ENCODE results near the gene NBPF1. TPM values are rescaled to one million over a fixed set of nuclear protein-coding genes. Genes with fewer than 3 reads are reported as not detected.
"Not testable (repeated sequence)": the region's sequence is repeated elsewhere in the genome, so short reads cannot be mapped to it uniquely, and the experiment has no call there.

NBPF1 gene
- total RNA-seq, 1 donor from 2014 or later = 100 TPM

DNA sequence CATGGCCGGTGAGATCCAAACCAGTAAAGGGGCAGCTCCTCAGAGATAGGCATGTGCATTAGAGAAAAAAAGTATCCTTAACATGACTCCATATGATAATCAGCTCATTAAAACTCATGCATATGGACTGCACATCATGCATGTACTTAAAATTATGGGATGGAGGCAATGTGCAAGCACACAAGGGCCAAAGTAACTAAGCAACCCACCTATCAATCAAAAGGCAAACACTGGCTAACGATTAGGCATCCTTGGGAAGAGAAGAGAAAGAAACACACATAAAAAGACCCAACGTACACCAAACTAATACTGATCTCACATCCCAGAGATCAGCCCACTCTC is 94.5 kb downstream of the NBPF1 start:
- Mint-ChIP-seq H3K27ac (peak overlapping the region; percentile 66), H3K27me3 (peaks cover 40% of the 10 kb centered on the region), H3K4me1 (ENCODE audit: low read depth) (peaks cover 12% of the 10 kb centered on the region)
- not testable (repeated sequence) for H3K9me3 Mint-ChIP-seq (ENCODE audit: low read depth); DNase-seq (ENCODE audit: low spot score, unreplicated experiment); H3K36me3 Mint-ChIP-seq (ENCODE audit: insufficient read depth); H3K4me3 Mint-ChIP-seq (ENCODE audit: low read depth)

DNA sequence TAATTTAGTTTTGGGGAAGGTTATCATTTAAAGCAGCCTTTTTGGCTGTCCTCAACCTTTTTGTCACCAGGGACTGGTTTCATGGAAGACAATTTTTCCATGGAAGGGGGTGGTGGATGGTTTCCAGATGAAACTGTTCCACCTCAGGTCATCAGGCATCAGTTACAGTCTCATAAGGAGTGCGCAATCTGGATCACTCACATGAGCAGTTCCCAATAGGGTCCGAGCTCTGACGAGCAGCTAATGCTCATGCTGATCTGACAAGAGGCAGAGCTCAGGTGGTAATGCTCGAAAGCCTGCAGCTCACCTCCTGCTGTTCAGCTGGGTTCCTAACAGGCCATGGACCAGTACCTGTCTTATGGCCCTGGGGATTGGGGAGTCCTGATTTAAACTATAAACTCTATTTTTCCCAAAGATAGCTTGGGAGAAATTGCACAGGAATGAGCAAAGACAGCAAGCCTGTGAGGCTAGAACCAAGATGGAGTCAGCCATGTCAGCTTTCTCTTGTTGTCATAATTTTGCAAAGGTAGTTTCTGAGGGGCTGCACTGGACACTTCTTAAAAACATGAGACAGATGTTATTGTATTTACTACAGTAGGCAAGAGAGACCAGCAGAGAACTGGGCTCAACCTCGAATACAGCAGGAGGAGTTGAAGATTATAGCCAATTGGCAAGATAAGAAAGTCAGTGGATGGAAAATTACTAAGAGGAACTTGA is 96.5 kb downstream of the NBPF1 start:
- Mint-ChIP-seq H3K4me1 (ENCODE audit: low read depth) (peaks cover 12% of the 10 kb centered on the region), H3K27me3 (peaks cover 26% of the 10 kb centered on the region)
- H3K36me3 Mint-ChIP-seq (ENCODE audit: insufficient read depth); H3K9me3 Mint-ChIP-seq (ENCODE audit: low read depth); DNase-seq (ENCODE audit: low spot score, unreplicated experiment); H3K27ac Mint-ChIP-seq; H3K4me3 Mint-ChIP-seq (ENCODE audit: low read depth): not testable (repeated sequence)

DNA sequence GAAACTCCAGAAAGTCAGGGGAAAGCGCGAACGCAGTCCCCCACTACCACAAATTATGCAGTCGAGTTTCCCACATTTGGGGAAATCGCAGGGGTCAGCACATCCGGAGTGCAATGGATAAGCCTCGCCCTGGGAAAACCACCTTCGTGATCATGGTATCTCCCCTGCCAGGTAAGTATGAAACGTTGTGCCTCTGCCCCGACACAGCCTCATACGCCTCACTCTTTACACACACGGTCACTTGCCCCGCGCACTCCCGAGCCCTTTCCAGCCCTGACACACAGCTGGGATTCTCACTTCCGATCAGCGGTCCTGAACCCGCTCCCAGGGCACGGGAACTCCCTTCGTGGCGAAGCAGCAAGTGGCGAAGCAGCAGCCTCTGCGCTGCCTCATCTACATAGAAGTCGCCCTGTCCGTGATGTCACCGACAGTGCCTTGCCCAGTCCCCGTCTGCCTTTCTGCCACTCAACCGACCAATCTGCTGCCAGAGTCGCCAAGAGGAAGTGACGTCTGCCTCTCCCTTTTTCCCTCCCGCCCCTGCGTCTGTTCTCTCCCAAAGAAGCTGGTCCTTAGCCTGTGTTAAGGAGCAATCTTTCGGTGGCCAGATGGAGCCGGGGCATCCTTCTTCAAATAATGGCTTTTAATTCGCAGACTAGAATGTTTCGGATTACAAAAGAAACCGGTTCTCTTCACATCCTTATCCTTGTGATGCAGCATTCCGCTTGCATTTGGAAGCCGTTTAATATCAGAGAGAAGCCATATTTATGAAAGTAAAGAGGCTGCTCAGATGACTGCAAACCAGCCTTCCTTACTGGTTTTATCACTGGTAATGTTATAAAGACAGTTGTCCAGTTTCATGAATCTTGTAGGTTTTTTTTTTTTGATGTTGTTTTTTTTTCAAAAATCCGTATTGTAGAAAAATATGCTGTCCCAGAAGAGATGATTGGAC is 99.0 kb downstream of the NBPF1 start, which contains the start of gene RNU1-1:
Gene RNU1-1 (minus strand): TSS at position 179 of the 949 bp plus-strand sequence.
- H3K27ac Mint-ChIP-seq; H3K9me3 Mint-ChIP-seq (ENCODE audit: low read depth); H3K4me1 Mint-ChIP-seq (ENCODE audit: low read depth); H3K4me3 Mint-ChIP-seq (ENCODE audit: low read depth); H3K36me3 Mint-ChIP-seq (ENCODE audit: insufficient read depth); H3K27me3 Mint-ChIP-seq: not testable (repeated sequence)
- peak; percentile 63 for DNase-seq (ENCODE audit: low spot score, unreplicated experiment)

DNA sequence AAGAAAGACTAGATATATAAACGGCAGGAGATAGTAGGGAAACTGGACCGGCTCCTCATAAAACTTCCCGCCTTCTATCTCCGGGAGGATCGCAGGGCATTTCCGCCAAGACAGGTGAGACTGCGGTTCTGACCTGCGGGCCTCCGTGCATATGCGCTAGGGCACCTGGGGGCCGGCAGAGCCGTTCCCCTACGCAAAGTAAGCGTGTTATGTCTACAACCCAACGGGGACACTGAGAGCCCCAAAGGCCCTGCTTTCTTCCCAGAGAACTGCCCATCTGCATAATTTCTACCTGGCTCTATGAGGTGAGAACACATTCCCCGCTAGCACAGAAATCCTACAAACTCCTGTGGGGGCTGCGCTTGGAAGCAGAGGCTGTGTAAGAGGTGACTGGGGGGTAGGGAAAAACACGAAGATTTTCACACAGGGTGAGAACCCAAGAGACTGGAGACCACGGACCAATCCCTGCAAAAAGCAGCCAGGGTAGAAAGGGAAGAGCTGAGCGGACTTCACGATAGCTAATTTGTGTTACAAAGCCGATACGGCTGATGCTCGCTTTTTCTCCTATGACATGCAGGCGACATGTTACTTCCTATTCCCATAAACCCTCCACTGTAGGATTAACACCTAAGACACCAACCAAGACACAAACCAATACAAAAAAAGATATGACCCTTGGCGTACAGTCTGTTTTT is 99.8 kb downstream of the NBPF1 start:
- DNase-seq (ENCODE audit: low spot score, unreplicated experiment) = peak; percentile 38

DNA sequence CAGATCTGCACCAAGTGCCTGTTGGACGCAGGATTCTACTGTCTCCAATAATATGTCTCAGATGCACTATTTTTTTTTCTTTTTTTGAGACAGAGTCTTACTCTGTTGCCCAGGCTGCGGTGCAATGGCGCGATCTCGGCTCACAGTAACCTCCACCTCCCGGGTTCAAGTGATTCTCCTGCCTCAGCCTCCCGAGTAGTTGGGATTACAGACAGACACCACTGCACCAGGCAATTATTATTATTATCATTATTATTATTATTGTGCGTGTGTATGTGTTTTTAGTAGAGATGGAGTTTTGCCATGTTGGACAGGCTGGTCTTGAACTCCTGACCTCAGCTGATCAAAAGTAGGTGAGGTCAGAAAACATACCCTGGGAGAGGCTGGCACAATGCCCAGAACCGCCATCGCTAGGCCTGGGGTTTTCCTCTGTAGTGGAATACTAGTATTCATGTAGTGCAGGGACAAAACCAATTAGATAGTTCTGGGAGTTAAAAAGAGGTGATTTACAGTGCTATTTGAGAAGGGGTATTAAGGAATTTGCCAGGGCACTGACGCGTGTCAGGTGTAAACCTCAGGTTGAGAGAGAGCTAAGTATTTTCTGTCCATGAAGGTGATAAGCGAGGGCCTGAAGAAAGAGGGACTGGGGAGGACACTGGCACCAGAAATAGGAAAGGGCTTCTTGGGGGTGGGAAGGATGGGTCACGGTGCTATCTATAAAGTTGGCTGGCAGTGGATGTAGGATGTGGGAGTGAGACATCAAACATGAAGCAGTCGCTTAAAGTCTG is 100.5 kb downstream of the NBPF1 start:
- H3K36me3 Mint-ChIP-seq (ENCODE audit: insufficient read depth); H3K27ac Mint-ChIP-seq; H3K4me1 Mint-ChIP-seq (ENCODE audit: low read depth); DNase-seq (ENCODE audit: low spot score, unreplicated experiment); H3K9me3 Mint-ChIP-seq (ENCODE audit: low read depth); H3K27me3 Mint-ChIP-seq; H3K4me3 Mint-ChIP-seq (ENCODE audit: low read depth): not testable (repeated sequence)

More for the DNA sequence above, 99.8 kb downstream of the NBPF1 start:
- H3K4me3 Mint-ChIP-seq (ENCODE audit: low read depth); H3K36me3 Mint-ChIP-seq (ENCODE audit: insufficient read depth); H3K9me3 Mint-ChIP-seq (ENCODE audit: low read depth); H3K27me3 Mint-ChIP-seq; H3K4me1 Mint-ChIP-seq (ENCODE audit: low read depth); H3K27ac Mint-ChIP-seq: not testable (repeated sequence)

Other genes starting within 250 kb of the NBPF1 start
- 109 and 119 TPM in 2 replicates for gene SZRD1, start 246.3 kb downstream of the NBPF1 start, total RNA-seq
- not detected in 2 replicates for gene SPATA21, start 176.1 kb downstream of the NBPF1 start, total RNA-seq
- 43.2 and 44.8 TPM in 2 replicates for gene NECAP2, start 172.8 kb downstream of the NBPF1 start, total RNA-seq
- gene RNU1-1, start 99.3 kb downstream of the NBPF1 start, total RNA-seq = 3,923 and 3,957 TPM in 2 replicates
- gene RNU1-3, start 53.4 kb upstream of the NBPF1 start, total RNA-seq = 3,923 and 3,957 TPM in 2 replicates
- 3,923 and 3,957 TPM in 2 replicates for gene RNU1-4, start 127.0 kb upstream of the NBPF1 start, total RNA-seq